HG03103 (cell line): ENCODE measurements around the gene SYT1.

ENCODE experiments used
- ATAC-seq: cut with Tn5 transposase; IDR thresholded peaks from one replicate; pipeline ENCODE4 v1.9.1; 2021; ENCODE audit warnings: low read depth; ENCODE audit not compliant: unreplicated experiment

SYT1 gene

DNA sequence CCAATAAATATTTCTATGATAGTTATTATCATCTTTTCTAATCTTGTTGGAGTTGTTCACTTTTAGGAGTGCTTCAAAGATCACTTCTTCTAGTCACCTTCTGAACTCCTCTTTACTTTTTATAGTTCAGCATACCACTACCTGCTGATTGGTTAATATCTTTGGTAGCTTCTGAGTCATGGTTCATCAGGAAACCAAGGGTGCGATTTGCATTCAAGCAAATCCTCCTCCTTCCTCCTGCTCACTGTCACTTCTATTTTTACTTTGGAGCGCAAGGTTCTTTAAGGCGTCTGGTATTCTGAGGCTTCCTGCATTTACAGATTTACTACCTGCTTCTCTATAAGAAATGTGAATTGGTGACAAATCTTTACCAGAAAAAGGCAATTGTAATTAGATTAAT lies 24.0 kb downstream of the SYT1 start:
- peak; percentile 99 for ATAC-seq

DNA sequence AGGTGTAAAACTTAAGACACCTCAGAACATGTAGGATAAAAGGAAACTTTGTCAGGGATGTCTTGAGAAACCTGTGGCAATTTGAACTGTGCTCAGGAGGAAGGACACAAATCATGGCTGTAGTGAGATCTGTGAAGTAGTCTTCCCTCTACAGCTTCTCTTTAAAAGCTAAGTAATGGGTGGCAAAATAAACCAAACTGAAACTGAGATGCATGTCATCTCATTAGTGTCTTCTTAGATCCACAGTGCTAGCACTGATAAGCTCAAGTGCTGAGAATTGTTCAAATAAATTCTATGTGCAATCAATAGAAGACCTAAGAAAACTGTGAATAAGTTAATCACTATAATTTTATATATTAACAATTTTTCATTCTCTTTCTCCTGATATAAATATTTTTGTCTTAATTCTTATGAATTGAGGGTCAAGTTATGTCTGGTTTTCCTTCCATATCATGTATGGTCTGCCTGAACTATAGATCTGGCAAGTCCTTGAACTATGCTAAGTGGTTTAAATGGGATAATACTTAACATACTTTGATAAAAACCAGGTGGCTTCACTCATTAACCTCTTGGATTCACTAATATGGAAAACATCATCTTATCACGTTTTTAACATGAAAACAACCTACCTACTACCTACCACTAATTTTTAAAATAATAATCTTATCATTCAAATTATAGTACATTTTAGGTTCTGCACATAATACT lies 27.2 kb downstream of the SYT1 start:
- no peak for ATAC-seq

DNA sequence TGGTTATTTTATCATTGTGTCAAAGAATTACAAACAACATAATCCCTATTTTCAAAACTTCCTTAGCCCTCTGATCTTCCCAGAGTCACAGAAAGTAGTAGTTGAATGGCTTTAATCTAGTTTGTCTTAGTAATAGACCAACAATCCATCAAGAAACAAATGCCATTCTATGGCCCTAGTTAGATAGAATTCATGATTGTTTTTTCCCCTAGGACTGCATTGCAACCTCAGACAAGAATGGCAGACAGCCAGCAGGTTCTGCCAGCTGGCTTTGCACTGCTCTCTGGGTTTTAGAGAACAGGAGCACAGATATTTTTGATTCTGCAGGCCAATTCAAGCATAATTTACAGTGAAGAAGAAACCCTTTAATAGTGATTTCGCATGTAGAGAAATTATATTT lies 33.8 kb downstream of the SYT1 start:
- no peak for ATAC-seq

DNA sequence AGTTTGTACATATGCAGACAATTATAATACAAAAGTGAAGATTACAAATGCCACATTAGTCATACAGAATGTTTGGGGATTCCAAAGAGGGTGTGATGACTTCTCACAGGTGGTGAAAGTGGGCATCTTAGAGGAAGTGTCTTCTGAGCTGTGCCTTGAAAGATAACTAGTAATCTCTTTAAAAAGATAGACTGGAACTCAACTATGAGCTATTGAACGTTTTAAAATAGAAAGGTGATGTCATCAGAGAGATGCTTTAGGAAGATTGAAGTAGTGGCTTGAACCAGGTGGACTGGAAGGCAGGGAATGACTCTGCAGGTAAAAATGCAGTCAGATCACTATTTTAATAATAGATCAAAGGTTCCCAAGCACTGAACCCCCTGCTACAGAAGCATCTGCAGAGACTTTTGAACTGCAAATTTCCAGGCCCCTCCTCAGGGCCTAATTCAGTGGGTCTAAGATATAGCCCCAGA lies 50.3 kb downstream of the SYT1 start:
- no peak for ATAC-seq

DNA sequence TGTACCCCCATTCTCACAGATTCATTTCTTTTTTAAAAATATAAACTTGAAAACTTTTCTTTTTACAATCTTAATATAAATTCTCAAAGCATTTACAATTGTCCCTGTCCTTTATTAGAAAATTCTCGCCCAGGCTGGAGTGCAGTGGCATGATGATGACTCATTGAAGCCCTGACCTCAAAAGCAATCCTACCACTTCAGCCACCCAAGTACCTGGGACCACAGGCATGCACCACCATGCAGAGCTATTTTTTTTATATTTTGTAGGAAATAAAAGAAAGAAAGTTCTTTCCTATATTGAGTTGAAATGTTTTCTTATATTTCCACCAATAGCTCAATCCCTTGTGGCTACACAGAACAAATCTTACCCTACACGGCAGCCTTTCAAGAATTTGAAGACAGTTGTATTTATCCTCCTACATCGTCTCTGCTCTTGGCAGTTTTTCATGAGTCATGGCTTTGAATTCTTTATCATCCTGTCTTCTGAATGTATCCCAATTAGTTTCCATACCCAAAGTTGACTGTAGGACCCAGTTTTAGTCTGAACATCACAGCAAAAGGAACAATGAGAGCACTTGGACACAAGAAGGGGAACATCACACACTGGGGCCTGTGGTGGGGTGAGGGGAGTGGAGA lies 52.4 kb downstream of the SYT1 start:
- ATAC-seq, result no peak

DNA sequence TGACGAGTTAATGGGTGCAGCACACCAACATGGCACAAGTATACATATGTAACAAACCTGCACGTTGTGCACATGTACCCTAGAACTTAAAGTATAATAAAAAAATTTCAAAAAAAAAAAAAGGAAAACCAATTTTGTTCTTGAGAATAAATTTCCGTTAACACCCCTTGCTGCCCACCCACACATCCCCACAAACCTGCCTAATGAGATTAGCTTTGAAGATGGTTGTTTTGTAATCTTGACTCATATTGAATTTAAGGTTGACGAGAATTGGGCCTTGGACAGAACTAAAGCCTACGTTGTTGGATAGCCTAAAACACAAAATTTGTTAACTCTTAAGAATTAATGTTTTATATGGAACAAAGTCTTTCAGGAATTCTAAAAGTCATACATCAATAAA lies 52.9 kb downstream of the SYT1 start:
- no peak for ATAC-seq

DNA sequence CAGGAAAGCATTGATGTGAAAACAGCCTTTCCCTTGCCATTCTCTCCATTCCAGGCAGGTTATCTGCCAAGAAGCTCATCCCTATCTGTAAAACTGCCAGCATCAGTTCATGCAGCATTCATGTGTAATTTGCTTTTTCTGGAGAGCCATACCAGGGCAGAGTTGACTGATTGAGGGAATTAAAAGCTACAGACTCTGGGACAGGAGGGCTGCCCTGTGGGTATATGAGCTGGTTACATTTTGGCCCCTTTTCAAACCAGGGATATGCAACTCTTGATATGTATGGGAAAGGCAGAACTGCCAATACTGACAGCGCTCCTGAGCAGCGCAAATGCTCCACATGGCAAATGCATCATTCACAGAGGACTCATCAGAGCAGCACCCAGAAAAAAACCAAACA lies 53.7 kb downstream of the SYT1 start:
- ATAC-seq, result no peak

DNA sequence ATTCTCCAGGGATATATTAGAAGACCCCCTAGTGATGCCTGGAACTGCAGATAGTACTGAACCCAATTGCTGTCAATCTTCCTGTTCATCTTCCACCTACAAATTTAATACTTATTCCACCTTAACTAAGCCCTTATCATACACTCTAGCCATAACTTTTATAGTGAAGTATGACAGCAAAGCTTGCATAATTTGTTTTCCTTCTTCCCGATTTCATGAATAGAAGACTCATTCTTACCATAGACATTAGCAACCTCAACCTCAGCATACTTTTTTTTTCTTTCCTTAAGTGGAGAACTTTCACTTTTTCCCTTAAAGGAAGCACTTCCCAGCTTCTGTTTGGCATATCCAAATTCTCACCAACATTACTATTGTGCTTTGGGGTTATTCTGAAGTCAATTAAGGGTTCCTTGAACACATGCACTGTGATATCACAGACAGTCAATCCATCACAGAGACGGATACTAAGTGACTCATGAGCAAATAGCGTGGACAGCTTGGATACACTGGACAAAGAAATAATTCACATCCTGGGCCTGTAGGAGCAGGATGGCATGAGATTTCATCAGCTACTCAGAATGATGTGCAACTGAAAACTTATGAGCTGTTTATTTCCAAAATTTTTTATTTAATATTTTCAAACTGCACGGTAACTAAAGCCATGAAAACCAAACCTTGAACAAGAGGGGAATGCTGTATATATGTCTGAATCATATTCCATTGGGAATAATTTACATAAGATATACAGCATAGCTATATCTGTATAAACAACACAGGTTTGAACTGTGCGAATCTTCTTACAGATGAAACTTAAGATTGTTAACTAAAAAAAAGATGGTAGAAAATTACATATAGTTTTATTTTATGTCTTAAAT lies 63.9 kb downstream of the SYT1 start:
- ATAC-seq, result no peak

DNA sequence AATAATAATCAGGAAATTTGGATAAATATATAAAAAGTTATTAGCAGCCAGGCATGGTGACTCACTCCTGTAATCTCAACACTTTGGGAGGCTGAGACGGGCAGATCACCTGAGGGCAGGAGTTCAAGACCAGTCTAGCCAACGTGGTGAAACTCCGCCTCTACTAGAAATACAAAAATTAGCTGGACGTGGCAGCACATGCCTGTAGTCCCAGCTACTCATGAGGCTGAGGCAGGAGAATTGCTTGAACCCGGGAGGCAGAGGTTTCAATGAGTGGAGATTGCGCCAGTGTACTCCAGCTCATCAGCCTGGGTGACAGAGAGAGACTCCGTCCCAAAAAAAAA lies 64.5 kb downstream of the SYT1 start:
- ATAC-seq, result no peak

DNA sequence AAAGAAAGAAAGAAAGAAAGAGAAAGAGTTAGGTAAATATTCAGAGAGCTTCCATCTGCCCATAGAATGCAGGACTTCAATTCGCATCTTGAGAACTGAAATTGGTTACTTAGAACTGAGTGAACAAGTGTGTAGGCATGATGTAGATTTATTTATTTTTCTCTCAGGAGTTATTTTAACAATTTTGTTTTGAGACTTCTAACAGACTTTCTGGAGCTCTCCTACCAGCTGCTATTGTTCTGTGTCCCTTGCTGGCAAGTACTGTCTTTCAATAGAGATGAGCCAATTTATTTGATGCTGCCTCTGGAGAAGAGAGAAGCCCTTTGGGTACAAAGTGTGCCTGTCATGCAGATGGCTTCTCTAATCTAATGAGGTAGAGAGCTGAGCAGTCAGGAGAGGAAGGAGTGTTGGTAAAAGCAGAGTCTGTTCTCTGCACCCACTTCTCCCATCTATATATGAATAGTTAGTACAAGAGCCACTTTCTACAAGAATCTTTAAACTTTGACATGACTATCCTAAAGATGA lies 67.0 kb downstream of the SYT1 start:
- no peak for ATAC-seq

DNA sequence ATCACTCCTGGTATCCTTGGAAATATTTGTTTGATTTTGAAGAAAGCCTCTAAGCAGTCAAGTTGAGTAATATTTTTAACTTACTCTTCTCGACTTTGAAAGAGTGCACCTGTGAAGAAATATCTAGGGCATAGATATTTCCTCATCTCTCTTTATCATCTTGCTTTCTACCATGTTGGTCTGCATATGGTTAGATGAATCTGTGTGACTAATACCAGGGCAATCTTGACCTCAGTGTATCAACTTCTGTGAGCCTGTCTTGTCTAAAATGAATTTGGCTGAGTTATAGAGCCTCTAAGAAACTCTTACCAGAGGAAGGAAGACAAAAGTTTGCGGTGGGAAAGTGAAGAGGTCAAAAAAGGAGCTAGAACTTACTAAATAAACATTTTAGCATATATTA lies 68.4 kb downstream of the SYT1 start:
- no peak for ATAC-seq

DNA sequence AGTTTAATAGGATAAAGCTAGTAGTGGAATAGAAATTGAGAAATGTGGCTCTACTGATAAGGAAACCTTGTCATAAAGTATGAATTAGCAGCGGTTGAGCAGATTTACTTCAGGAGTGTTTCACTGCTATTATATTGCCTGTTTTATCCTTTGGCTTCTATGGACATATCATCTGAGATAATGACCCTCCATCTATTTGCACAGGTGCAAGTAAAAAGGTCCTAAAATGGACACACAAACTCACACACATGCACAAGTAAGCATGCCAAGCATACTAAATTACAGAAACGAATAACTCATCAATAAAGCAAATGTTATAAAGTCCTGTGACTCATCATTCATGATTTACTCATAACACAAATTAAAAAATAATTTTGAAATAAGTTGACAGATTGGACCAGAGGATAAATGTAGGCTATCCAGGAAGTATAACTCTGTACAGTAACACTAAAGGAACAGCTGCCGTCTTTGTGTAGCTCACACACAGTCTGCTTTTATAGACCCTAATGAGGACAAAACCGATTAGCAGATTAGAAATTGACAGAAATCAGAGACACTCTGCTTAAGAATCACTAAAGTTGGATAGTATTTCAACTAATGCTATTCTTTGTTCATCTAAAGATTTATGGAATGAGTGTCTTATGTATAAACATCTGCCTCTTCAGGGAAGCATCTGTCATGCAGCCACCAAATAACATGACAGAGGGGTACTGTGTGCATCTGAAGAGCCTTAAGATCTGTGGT lies 73.9 kb downstream of the SYT1 start:
- no peak for ATAC-seq

DNA sequence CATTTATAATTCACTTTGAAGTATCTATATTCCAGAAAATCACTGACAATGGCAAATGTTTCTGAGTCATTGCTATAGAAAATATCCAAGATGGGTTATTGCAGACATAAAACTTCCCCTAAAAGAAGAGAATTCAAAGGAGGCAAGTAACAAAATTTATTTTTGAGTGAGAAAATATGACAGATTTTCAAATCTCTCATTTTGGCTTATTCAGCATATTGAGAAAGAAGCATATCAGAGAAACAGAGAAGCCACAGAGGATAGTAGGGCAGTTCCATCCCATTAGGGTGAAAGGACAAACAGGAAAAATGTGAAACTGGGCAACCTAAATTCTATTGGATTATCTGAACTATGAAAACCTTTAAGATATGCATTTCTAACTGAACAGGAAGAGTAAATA lies 85.0 kb downstream of the SYT1 start:
- no peak for ATAC-seq

DNA sequence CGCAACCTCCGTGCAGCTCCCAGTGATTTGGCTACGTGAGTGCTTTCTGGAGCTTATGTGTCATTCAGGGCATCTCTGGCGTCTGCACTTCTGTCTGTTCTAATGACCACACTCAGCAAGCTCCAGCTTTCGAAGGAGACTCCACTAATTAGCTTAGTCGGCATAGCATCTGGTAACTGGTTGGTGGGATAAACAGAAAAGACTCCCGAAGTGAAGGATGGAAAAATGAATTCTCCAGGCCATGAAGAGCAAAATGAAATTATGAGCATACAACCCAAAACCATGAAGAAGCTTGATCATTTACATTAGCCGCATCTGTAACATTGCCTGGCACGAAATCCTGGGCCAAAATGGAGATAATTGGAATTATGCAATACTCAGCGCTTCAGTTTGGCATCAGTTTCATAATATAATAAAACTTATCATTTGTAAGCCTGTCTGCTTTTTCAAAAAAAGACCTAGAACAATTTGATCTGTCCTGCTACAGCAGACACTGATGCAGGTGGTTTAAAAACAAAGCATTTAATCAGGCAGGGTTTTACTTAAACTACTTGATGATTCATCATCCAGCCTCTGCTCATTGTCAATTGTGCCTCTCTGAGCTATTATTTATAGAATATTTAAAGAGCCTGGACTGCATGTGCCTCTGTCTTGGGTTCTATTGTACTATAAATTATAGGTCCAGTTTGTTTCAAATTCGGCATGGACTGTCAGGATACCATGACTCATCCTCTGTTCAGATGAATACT lies 87.4 kb downstream of the SYT1 start:
- no peak for ATAC-seq

DNA sequence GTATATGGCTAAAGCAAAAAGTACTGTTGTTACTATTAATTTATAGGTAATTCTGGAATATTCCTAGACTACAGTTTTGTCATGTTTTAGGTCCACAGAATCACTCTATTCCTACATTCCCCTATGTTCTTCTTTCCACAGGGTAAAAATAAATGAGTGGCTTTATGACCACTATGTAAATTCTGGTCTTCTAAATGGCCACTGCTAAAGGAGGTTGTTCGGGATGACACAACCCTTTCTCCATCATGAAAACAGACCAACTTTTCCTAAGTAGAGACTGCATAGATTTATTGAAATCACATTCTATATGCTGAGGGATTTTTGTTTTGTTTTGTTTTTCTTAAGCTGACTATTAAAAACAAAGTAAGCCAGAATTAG lies 88.0 kb downstream of the SYT1 start:
- ATAC-seq, result no peak

DNA sequence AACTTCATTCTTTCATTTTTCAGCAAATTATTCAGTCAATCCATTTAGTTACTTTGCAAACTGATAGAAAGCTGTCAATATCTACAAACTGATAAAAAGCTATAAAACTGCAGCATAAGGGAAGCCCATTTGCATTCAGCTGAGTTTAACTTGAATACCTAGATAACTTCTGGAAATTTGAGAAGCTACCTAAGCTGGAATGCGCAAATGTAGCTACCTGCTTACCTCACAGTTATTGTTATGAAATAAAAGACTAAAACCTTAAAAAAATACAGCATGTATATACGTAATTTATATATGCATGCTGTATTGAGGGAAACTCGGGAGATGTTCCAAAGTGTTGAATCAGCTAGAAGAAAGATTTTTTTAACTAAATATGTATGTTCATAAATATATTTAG lies 94.4 kb downstream of the SYT1 start:
- no peak for ATAC-seq

DNA sequence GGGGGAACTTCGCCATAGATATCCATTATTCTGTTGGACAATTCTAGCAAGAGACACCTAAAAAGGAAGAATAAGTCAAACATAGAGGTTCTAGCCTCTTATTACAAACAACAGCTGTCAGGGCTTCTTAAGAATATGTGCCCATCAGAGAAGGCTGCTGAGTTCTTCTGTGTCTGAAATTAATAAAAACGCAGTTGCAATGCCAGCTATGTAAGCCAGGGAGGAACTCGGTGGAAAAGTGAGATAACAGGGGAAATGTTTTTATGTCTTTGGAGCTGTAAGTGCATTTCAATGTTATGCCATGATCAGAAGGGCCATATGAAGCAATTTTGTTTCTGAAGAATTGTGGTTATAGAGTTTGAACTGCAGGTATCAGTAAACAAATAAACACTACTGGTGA lies 95.0 kb downstream of the SYT1 start:
- ATAC-seq, result no peak

DNA sequence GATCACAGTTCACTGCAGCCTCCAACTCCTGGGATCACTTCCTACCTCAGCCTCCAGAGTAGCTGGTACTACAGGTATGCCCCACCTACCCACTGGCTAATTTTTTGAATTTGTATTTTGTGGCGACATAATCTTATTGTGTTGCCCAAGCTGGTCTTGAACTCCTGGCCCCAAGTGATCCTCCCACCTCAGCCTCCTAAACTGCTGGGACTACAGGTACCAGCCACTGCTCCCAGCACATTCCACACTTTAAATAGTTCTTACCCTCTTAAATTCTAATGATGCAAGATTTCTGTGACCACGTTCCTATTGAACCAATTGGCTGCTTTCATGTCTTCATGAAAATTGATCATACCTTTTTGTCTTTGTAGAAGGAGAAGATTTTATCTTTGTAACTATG lies 96.6 kb downstream of the SYT1 start:
- ATAC-seq, result no peak

DNA sequence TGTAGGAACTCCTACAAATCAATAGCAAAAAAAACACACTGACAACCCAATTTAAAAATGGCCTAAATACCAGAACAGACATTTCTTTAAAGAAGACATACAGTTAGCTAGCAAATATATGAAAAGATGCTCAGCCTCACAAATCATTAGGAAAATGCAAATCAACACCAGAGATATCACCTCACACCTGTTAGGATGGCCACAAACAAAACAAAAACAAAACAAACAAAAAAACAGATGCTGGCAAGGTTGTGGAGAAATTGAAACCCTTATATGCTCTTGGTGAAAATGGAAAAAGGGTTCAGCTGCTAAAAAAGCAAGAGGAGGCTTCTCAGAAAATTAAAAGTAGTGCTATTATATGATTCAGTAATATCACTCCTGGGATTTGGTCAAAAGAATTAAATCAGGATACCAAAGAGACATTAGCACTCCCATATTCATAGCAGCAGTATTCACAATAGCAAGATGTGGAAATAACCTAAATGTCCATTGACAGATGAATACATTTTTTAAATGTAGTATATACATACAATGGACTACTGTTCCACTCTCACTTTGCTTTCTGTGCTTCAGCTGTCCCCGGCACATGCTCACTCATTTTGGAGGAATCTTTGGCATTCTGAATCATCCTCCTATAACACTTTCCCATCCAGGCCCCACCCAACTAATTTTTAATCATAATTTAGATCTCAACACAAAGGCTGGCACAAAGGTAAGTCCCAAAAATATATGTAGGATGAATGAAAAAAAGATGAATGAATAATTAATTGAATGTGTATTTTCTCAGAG lies 99.1 kb downstream of the SYT1 start:
- ATAC-seq, result no peak
